K562 (cell line): ENCODE measurements around the gene BORCS8. TPM values are rescaled to one million over a fixed set of nuclear protein-coding genes. Genes with fewer than 3 reads are reported as not detected.
A peak's percentile ranks its signal among the peaks of the same experiment; 100 is the strongest.

Experiments
- BCOR ChIP-seq: fragments of 450-650 bp; IDR thresholded peaks from 2 replicates; pipeline ENCODE4 v1.6.1; 2016
- CBFA2T3 ChIP-seq: fragments of 450-650 bp; IDR thresholded peaks from 2 replicates; pipeline ENCODE4 v1.6.1; 2017
- FOXO4 ChIP-seq: fragments of 450-650 bp; formaldehyde crosslinking; IDR thresholded peaks from 2 replicates; pipeline ENCODE4 v1.4.0; 2020; ENCODE audit warnings: mild to moderate bottlenecking, moderate library complexity
- MAFG ChIP-seq: fragments of 450-650 bp; conservative IDR thresholded peaks from 2 replicates; pipeline ENCODE4 v1.6.1; 2016; ENCODE audit warnings: missing genetic modification characterization, missing compliant biosample characterization
- MCM3 ChIP-seq: fragments of 450-650 bp; IDR thresholded peaks from 2 replicates; pipeline ENCODE4 v1.6.1; 2016
- MTA1 ChIP-seq: fragments of 450-650 bp; IDR thresholded peaks from 2 replicates; pipeline ENCODE4 v1.6.1; 2017; ENCODE audit warnings: borderline replicate concordance
- POLR2G ChIP-seq: fragments of 200-400 bp; formaldehyde crosslinking; IDR thresholded peaks from 2 replicates; pipeline ENCODE4 v1.6.1; 2017; ENCODE audit warnings: low read depth, mild to moderate bottlenecking, antibody characterized with exemption, low read length, moderate library complexity
- SREBF2 ChIP-seq: sonication (generic); formaldehyde crosslinking; IDR thresholded peaks from 2 replicates; pipeline ENCODE4 v1.4.0; 2020; ENCODE audit warnings: mild to moderate bottlenecking, missing genetic modification reagents
- ZNF174 ChIP-seq: fragments of 250-450 bp; sonication (Bioruptor Pico); IDR thresholded peaks from 2 replicates; pipeline ENCODE4 v1.4.0; 2020; ENCODE audit warnings: mild to moderate bottlenecking
- polyA plus RNA-seq, 8 experiments: library from polyadenylated mRNA; depleted of rRNA in 4 of 8; stranded (reverse) in 5 of 8; unstranded in 3 of 8; fragments of >200 nt; fragmentation: Nextera tagmentation in 2 of 8; fragmentation: Illumina TruSeq in 1 of 8; extraction: Ambion mirVana in 2 of 8; extraction: Trizol in 1 of 8; gene quantifications; 2 replicates each; pipeline versions ENCODE4 v1.2.1 to v1.2.3, GENCODE V29; 2011 to 2014; ENCODE audit warnings: inconsistent platforms in 1 of 8, missing spikeins in 1 of 8
- total RNA-seq, 7 experiments: library from RNA; depleted of rRNA in 6 of 7; stranded (reverse); fragments of >200 nt in 6 of 7; fragmentation: Illumina TruSeq in 2 of 7; extraction: Trizol in 2 of 7; gene quantifications; 2 replicates each; pipeline versions ENCODE4 v1.2.1 to v1.2.3, GENCODE V29; 2011 to 2021; ENCODE audit warnings: low replicate concordance in 1 of 7
- TF ChIP-seq, protein P1 (sequence below): IDR thresholded peaks from 3 replicates; pipeline ENCODE4 v1.6.1; 2011; ENCODE audit warnings: borderline replicate concordance, mild to moderate bottlenecking, moderate library complexity; ENCODE audit not compliant: insufficient read length; ENCODE audit errors: extremely low read depth
- TF ChIP-seq, protein P2 (sequence below): fragments of 450-650 bp; IDR thresholded peaks from 2 replicates; pipeline ENCODE4 v1.6.1; 2016; ENCODE audit warnings: mild to moderate bottlenecking, moderate library complexity

The BORCS8 gene
- total and polyA plus RNA-seq, 9 of the 15 experiments (the other 6 are each of a cell fraction or from before 2014, with no cell fraction given), result 4.6 to 33.6 (median 16.3) TPM

DNA sequence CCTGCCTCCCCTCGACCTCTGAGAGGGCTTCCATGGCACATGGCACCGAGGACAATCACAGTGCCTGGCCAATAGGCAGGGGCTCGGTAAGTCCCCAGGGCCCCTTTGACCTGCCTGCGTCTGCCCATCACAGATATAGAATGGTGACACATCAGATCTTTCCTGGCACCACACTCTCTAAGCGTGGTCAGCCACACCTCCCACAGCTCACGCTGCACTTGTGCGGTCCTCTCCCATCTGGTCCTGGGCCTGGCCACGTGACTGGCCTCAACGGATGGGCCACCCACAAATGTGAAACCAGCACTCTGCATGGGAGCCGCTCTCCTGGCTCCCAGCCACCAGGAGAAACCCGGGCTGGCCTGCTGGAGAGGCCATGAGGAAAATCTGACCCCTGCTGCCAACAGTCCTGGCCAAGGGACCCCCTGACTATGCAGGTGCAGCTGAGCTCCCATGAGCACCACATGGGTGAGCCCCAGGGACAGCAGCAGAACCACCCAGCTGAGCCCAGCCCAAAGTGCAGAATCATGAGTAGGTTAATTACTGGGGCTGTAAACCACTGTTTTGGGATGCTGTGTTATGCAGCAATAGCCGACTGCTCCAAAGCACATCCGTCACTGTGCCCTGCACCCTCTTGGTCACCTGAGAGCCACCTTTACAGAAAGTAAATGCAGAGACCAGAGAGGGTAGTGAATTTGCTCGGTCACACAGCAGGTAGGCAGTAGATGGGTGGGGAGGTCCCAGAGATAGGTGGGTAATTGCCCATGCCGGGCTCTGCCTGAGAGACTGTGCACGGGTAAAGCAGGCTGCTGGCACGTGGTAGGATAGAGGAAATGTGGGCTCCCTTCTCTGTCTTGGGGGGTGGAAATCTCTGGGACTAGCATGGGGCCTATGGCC, 12.2 kb downstream of the BORCS8 start (continued):
- TF ChIP-seq, protein P1, sequence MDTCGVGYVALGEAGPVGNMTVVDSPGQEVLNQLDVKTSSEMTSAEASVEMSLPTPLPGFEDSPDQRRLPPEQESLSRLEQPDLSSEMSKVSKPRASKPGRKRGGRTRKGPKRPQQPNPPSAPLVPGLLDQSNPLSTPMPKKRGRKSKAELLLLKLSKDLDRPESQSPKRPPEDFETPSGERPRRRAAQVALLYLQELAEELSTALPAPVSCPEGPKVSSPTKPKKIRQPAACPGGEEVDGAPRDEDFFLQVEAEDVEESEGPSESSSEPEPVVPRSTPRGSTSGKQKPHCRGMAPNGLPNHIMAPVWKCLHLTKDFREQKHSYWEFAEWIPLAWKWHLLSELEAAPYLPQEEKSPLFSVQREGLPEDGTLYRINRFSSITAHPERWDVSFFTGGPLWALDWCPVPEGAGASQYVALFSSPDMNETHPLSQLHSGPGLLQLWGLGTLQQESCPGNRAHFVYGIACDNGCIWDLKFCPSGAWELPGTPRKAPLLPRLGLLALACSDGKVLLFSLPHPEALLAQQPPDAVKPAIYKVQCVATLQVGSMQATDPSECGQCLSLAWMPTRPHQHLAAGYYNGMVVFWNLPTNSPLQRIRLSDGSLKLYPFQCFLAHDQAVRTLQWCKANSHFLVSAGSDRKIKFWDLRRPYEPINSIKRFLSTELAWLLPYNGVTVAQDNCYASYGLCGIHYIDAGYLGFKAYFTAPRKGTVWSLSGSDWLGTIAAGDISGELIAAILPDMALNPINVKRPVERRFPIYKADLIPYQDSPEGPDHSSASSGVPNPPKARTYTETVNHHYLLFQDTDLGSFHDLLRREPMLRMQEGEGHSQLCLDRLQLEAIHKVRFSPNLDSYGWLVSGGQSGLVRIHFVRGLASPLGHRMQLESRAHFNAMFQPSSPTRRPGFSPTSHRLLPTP, result no peak
- TF ChIP-seq ZNF174, result no peak
- no peak for TF ChIP-seq FOXO4 (CRISPR knock-in tag)
- peak; percentile 60 for TF ChIP-seq CBFA2T3
- TF ChIP-seq MAFG, result no peak
- TF ChIP-seq, protein P2, sequence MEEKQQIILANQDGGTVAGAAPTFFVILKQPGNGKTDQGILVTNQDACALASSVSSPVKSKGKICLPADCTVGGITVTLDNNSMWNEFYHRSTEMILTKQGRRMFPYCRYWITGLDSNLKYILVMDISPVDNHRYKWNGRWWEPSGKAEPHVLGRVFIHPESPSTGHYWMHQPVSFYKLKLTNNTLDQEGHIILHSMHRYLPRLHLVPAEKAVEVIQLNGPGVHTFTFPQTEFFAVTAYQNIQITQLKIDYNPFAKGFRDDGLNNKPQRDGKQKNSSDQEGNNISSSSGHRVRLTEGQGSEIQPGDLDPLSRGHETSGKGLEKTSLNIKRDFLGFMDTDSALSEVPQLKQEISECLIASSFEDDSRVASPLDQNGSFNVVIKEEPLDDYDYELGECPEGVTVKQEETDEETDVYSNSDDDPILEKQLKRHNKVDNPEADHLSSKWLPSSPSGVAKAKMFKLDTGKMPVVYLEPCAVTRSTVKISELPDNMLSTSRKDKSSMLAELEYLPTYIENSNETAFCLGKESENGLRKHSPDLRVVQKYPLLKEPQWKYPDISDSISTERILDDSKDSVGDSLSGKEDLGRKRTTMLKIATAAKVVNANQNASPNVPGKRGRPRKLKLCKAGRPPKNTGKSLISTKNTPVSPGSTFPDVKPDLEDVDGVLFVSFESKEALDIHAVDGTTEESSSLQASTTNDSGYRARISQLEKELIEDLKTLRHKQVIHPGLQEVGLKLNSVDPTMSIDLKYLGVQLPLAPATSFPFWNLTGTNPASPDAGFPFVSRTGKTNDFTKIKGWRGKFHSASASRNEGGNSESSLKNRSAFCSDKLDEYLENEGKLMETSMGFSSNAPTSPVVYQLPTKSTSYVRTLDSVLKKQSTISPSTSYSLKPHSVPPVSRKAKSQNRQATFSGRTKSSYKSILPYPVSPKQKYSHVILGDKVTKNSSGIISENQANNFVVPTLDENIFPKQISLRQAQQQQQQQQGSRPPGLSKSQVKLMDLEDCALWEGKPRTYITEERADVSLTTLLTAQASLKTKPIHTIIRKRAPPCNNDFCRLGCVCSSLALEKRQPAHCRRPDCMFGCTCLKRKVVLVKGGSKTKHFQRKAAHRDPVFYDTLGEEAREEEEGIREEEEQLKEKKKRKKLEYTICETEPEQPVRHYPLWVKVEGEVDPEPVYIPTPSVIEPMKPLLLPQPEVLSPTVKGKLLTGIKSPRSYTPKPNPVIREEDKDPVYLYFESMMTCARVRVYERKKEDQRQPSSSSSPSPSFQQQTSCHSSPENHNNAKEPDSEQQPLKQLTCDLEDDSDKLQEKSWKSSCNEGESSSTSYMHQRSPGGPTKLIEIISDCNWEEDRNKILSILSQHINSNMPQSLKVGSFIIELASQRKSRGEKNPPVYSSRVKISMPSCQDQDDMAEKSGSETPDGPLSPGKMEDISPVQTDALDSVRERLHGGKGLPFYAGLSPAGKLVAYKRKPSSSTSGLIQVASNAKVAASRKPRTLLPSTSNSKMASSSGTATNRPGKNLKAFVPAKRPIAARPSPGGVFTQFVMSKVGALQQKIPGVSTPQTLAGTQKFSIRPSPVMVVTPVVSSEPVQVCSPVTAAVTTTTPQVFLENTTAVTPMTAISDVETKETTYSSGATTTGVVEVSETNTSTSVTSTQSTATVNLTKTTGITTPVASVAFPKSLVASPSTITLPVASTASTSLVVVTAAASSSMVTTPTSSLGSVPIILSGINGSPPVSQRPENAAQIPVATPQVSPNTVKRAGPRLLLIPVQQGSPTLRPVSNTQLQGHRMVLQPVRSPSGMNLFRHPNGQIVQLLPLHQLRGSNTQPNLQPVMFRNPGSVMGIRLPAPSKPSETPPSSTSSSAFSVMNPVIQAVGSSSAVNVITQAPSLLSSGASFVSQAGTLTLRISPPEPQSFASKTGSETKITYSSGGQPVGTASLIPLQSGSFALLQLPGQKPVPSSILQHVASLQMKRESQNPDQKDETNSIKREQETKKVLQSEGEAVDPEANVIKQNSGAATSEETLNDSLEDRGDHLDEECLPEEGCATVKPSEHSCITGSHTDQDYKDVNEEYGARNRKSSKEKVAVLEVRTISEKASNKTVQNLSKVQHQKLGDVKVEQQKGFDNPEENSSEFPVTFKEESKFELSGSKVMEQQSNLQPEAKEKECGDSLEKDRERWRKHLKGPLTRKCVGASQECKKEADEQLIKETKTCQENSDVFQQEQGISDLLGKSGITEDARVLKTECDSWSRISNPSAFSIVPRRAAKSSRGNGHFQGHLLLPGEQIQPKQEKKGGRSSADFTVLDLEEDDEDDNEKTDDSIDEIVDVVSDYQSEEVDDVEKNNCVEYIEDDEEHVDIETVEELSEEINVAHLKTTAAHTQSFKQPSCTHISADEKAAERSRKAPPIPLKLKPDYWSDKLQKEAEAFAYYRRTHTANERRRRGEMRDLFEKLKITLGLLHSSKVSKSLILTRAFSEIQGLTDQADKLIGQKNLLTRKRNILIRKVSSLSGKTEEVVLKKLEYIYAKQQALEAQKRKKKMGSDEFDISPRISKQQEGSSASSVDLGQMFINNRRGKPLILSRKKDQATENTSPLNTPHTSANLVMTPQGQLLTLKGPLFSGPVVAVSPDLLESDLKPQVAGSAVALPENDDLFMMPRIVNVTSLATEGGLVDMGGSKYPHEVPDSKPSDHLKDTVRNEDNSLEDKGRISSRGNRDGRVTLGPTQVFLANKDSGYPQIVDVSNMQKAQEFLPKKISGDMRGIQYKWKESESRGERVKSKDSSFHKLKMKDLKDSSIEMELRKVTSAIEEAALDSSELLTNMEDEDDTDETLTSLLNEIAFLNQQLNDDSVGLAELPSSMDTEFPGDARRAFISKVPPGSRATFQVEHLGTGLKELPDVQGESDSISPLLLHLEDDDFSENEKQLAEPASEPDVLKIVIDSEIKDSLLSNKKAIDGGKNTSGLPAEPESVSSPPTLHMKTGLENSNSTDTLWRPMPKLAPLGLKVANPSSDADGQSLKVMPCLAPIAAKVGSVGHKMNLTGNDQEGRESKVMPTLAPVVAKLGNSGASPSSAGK, result peak; percentile 48
- TF ChIP-seq MTA1, result no peak
- TF ChIP-seq POLR2G, result peak; percentile 27; the same call in 1 of the 2 replicates
- no peak for TF ChIP-seq SREBF2 (CRISPR knock-in tag)
- no peak for TF ChIP-seq MCM3
- TF ChIP-seq BCOR, result peak; percentile 85; the same call in 1 of the 2 replicates
